Measurements from ENCODE around the gene EGR2.
A peak's percentile ranks its signal among the peaks of the same experiment; 100 is the strongest.

Gene EGR2

DNA sequence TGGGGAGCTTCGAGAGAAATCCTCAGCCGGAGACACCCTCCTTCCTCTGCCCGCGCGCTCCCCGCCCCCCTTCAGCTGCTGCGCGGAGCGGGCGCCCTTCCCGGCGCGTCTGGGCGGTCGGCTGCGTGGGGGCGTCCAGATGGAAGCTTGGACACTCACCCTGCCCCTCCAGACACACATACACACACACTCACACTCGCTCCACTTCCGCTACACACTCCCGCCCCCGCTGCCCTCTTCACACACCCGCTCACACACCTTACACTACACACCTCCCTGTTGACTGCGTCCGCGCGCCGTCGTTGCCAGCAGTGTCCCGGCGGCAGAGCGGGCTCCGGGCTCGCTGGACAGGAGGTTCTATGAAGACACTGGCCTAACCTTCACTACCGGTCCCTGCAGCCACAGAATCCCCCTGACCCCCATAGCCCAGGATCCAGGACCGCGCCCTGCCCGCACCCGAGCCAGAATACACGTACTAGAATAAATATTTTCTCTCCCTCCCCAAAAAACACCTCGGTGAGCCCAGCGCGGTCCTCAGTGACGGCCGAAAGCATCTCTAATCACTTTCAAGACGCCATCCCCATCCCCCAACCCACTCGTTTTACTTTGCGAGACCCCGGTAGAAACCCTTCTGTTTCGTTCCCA, 1.1 kb upstream of the EGR2 start:
- POLR2A ChIA-PET, result interaction anchor here (0.6 to 1.5 kb wide), 11 partner anchors 14 to 316 kb away, joined by 3 to 9 read pairs (median 4); partner anchors contain the start of gene NRBF2
- CTCF ChIA-PET, result interaction anchor here (0.6 to 16.5 kb wide), 48 partner anchors 10 to 380 kb away, joined by 3 to 239 read pairs (median 5); partner anchors contain the start of gene ADO
- TF ChIP-seq, protein P1, sequence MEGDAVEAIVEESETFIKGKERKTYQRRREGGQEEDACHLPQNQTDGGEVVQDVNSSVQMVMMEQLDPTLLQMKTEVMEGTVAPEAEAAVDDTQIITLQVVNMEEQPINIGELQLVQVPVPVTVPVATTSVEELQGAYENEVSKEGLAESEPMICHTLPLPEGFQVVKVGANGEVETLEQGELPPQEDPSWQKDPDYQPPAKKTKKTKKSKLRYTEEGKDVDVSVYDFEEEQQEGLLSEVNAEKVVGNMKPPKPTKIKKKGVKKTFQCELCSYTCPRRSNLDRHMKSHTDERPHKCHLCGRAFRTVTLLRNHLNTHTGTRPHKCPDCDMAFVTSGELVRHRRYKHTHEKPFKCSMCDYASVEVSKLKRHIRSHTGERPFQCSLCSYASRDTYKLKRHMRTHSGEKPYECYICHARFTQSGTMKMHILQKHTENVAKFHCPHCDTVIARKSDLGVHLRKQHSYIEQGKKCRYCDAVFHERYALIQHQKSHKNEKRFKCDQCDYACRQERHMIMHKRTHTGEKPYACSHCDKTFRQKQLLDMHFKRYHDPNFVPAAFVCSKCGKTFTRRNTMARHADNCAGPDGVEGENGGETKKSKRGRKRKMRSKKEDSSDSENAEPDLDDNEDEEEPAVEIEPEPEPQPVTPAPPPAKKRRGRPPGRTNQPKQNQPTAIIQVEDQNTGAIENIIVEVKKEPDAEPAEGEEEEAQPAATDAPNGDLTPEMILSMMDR (IDR thresholded peaks at IDR 0.05; ENCODE audit: control extremely low read depth, extremely low read depth, low read depth, missing control alignments), result no peak
- peak; percentile 61 for DNase-seq (ENCODE audit: extremely low spot score)

DNA sequence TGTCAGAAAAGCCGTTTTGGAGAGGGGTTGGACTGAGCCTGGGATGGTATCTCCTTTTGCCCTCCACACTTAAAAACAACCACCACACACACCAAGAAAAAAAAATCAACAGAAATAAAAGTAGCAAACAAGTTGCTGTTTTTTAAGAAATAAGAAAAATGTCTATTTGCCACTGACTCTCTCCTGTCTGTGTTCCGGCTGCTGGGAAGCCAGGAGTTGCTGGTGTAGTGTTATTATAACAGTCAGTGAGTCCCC, 163 bp downstream of the EGR2 start:
- ChIA-PET POLR2A (interaction anchor here (0.7 to 2.1 kb wide), 7 partner anchors 83 to 205 kb away, joined by 3 to 8 read pairs (median 3); no protein-coding TSS in a partner anchor), CTCF (interaction anchor here (1.2 to 16.5 kb wide), 8 partner anchors 13 to 342 kb away, joined by 3 to 239 read pairs (median 12); no protein-coding TSS in a partner anchor)
- TF ChIP-seq, protein P1 (IDR thresholded peaks at IDR 0.05; ENCODE audit: control extremely low read depth, extremely low read depth, low read depth, missing control alignments), result no peak
- no peak for DNase-seq (ENCODE audit: extremely low spot score)

DNA sequence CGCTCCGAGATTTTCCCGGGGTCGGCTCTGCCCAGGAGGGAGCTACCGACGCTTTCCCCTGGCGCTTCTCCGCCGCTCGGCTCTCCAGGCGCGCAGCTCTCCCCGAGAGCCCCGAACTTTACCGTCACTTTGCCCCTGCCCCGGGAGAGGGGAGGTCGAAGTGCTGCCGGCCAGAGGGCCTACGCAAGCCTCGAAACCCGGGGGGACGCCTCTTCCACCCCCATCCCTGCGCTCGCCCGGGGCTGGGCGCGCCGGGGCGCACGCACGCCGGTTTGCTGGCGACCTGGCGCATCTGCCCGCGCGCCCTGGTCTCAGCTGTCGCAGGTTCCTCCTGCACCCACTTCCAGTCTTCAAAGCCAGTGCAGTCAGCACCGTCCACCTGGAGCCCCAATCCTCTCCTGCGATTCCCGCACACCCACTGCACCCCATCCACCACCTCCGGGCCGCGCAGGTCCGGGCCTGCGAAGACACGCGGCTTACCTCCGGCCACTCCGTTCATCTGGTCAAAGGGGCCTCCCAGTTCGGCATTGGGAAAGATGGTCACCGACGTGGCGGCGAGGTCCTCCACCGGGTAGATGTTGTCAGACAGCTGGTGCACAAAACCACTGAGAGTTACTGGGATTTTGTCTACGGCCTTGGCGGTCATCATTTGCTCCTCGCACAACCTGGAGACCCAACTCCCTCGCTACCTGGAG, 638 bp downstream of the EGR2 start:
- DNase-seq (ENCODE audit: extremely low spot score), result no peak
- TF ChIP-seq, protein P1 (IDR thresholded peaks at IDR 0.05; ENCODE audit: control extremely low read depth, extremely low read depth, low read depth, missing control alignments), result no peak
- ChIA-PET POLR2A (interaction anchor here (0.7 to 2.1 kb wide), 4 partner anchors 82 to 1258 kb away, joined by 3 to 8 read pairs (median 6); no protein-coding TSS in a partner anchor), CTCF (interaction anchor here (1.2 to 16.5 kb wide), 6 partner anchors 14 to 343 kb away, joined by 3 to 239 read pairs (median 34); no protein-coding TSS in a partner anchor)

DNA sequence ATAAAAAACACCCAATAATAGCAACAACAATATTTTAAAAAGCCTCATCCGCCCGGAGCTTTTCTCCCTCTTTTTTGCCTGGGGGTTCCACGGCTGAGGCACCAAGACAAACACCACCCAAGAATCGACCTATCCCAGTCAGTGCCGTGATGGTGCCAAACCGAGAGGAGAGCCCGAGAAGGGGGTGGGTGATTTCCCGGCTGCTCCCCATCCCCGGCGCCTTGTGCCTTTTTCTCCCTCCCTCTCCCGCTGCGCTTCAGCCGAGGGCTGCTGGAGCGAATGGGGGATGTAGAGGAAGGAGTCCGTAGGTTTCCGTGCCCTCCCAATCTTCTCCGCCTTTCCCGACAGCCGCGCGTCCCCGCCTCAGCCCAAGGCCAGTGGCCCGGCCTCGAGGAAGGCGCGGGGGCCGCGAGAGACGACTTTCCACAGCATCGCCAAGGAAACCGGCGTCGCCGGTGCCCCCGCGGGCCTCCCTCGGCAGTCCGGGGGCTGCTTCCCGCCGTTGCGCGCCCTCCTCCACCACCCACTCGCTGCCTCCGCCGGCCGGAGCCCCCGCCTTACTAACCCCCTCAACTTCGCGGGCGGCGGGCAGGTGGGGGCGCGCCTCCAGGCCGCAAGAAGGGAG, 1.3 kb downstream of the EGR2 start:
- CTCF ChIA-PET, result interaction anchor here (0.9 to 16.5 kb wide), 6 partner anchors 81 to 224 kb away, joined by 3 to 239 read pairs (median 3); no protein-coding TSS in a partner anchor
- POLR2A ChIA-PET, result interaction anchor here (0.7 to 2.1 kb wide), 3 partner anchors 134 to 1257 kb away, joined by 3 to 6 read pairs (median 5); no protein-coding TSS in a partner anchor
- DNase-seq (ENCODE audit: extremely low spot score), result no peak
- TF ChIP-seq, protein P1 (IDR thresholded peaks at IDR 0.05; ENCODE audit: control extremely low read depth, extremely low read depth, low read depth, missing control alignments), result no peak

DNA sequence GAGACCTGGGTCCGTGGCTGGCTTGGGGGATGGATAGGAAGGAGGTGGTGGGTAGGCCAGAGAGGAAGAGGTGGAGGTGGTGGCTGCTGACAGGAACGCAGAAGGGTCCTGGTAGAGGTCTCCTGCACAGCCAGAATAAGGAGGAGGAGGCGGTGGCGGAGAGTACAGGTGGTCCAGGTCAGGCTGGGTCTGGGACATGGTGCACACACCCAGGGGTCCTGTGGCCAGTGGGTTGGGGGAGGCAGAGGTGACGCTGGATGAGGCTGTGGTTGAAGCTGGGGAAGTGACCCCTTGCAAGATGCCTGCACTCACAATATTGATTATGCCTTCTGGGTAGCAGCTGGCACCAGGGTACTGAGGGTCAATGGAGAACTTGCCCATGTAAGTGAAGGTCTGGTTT, 2.2 kb downstream of the EGR2 start:
- TF ChIP-seq, protein P1 (IDR thresholded peaks at IDR 0.05; ENCODE audit: control extremely low read depth, extremely low read depth, low read depth, missing control alignments), result no peak
- POLR2A ChIA-PET, result no interaction called here
- CTCF ChIA-PET, result interaction anchor here (0.9 to 16.5 kb wide), 3 partner anchors 80 to 223 kb away, joined by 3 to 239 read pairs (median 3); no protein-coding TSS in a partner anchor
- no peak for DNase-seq (ENCODE audit: extremely low spot score)

DNA sequence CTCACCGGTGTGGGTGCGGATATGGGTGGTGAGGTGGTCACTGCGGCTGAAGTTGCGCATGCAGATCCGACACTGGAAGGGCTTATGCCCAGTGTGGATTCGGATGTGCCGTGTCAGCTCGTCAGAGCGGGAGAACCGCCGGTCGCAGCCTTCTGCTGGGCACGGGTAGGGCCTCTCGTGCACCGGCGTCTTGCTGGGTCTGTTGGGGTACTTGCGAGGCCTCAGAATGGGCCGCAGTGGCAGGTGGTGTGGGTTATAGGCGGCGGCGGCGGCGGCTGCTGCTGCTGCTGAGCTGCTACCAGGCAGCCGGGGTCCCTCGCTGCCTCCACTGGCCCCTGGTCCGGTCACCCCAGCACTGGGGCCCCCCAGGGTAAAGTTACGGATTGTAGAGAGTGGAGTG, 2.7 kb downstream of the EGR2 start:
- TF ChIP-seq, protein P1 (IDR thresholded peaks at IDR 0.05; ENCODE audit: control extremely low read depth, extremely low read depth, low read depth, missing control alignments), result no peak
- POLR2A ChIA-PET, result no interaction called here
- no peak for DNase-seq (ENCODE audit: extremely low spot score)
- CTCF ChIA-PET, result interaction anchor here (16.5 kb wide), 1 partner anchor 199 kb away, joined by 239 read pairs; no protein-coding TSS in a partner anchor

All from GM10248 (cell line).